GM12878 (cell line): ENCODE results near the gene PILRB.

Experiments
- CEBPB ChIP-seq, 2 experiments: fragments of 150-350 bp in 1 of 2; IDR thresholded peaks; 2 replicates each; pipeline ENCODE4 v1.6.1; 2012 to 2014; ENCODE audit warnings: low read depth in 2 of 2, low read length in 2 of 2, borderline replicate concordance in 1 of 2, inconsistent platforms in 1 of 2
- EP300 ChIP-seq, 2 experiments: fragments of 150-350 bp in 1 of 2; IDR thresholded peaks; 2 replicates each; pipeline ENCODE4 v1.6.1; 2011 to 2012; ENCODE audit warnings: low read depth in 2 of 2, low read length in 2 of 2, borderline replicate concordance in 1 of 2, improper control_type of control experiment in 1 of 2, inconsistent platforms in 1 of 2; ENCODE audit not compliant: control insufficient read depth in 1 of 2
- FOXM1 ChIP-seq: IDR thresholded peaks from 2 replicates; pipeline ENCODE4 v1.6.1; 2012; ENCODE audit warnings: low read depth, mild to moderate bottlenecking, inconsistent platforms, low read length, moderate library complexity
- YY1 ChIP-seq: IDR thresholded peaks from 2 replicates; pipeline ENCODE4 v1.6.1; 2011; ENCODE audit warnings: low read depth, mild to moderate bottlenecking, low read length

DNA sequence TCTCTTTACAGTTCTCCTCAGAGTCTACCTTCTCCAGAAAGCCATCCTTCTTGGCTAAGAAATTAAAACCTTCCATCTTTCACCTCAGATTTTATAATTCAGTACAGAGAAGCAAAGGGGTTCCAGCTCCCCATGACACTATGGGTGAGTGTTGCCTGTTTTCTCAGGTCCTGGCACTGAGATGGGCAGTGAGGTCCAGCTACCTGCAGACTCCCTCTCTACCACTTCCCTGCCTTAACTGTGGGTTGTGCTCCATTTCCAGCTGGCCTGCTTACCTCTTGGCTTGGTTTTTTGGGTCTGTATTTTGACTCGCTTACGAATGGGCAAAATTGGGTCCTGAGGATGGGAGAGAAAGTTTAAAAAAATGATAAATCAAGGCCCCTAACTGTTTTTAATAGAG is 44.3 kb downstream of the PILRB start:
- TF ChIP-seq FOXM1 = no peak
- no peak for TF ChIP-seq YY1
- no peak for TF ChIP-seq CEBPB (IDR thresholded peaks at IDR 0.05; ENCODE audit: borderline replicate concordance in 1 of 2, low read depth in 2 of 2, low read length in 2 of 2)
- TF ChIP-seq EP300 (IDR thresholded peaks at IDR 0.05; ENCODE audit: borderline replicate concordance in 1 of 2, control insufficient read depth in 1 of 2, low read depth in 2 of 2, low read length in 2 of 2) = no peak
